ENCODE measurements around the gene HIVEP3. TPM values are rescaled to one million over a fixed set of nuclear protein-coding genes. Genes with fewer than 3 reads are reported as not detected.

Gene HIVEP3
- total and polyA plus RNA-seq, 5 experiments from 2014 or later: 5.5 to 9.8 (median 6.3) TPM

DNA sequence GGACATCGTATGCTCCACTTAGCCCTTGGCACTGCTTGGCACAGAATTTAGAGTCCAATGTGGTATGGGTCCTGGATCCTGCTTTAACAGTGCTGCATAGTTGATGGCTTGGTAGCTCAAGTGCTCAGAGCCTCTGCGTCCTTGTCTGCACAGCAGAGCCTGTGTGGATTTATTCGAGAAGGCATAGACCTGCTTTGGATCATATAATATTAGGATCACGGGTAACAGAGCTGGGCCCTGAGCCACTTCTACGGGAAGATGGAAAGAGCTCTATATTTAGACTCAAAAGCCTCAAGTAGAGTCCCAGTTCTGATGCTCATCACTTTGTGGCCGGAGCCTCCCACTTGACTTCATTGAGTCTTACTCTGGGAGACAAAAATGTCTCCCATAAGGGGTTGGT is 269.9 kb downstream of the HIVEP3 start:
- DNase-seq: no peak
- Mint-ChIP-seq H3K27ac (no peak overlapping the region), H3K4me1 (peaks cover 14 to 34% (median 21%) of the 10 kb centered on the region in 4 donors), H3K9me3 (no peaks in the 10 kb centered on the region), H3K36me3 (peaks cover 0 to 4% (median 0%) of the 10 kb centered on the region in 3 donors), H3K27me3 (no peaks in the 10 kb centered on the region), H3K4me3 (no peak overlapping the region)
- no peak for ATAC-seq
- POLR2A ChIA-PET: no interaction called here

GRCh38 chr1:41648230-41648629 is 270.5 kb downstream of the HIVEP3 start:
- no peak for ATAC-seq
- Mint-ChIP-seq H3K27me3 (no peaks in the 10 kb centered on the region), H3K36me3 (peaks cover 0 to 4% (median 0%) of the 10 kb centered on the region in 3 donors), H3K27ac (no peak overlapping the region), H3K4me1 (peaks cover 14 to 31% (median 21%) of the 10 kb centered on the region in 4 donors), H3K9me3 (no peaks in the 10 kb centered on the region), H3K4me3 (no peak overlapping the region)
- no peak for DNase-seq
- POLR2A ChIA-PET: no interaction called here

GRCh38 chr1:41647221-41648135 is 271.2 kb downstream of the HIVEP3 start:
- H3K9me3 Mint-ChIP-seq: no peaks in the 10 kb centered on the region
- H3K4me1 Mint-ChIP-seq: peaks cover 14 to 25% (median 20%) of the 10 kb centered on the region in 4 donors
- ATAC-seq (no peak), DNase-seq (no peak)
- POLR2A ChIA-PET: no interaction called here
- H3K4me3 Mint-ChIP-seq: no peak overlapping the region
- peaks cover 0 to 4% (median 0%) of the 10 kb centered on the region in 3 donors for H3K36me3 Mint-ChIP-seq
- H3K27me3 Mint-ChIP-seq: no peaks in the 10 kb centered on the region
- H3K27ac Mint-ChIP-seq: peak overlapping the region in 2 of 10 donors; percentile 31 to 38

- POLR2A ChIA-PET: no interaction called here
- peak overlapping the region in 1 of 10 donors; percentile 59 for H3K27ac Mint-ChIP-seq
- no peaks in the 10 kb centered on the region for H3K9me3 Mint-ChIP-seq
- no peak overlapping the region for H3K4me3 Mint-ChIP-seq
- peaks cover 11 to 23% (median 16%) of the 10 kb centered on the region in 4 donors for H3K4me1 Mint-ChIP-seq
- no peak for ATAC-seq
- H3K36me3 Mint-ChIP-seq: peaks cover 0 to 4% (median 0%) of the 10 kb centered on the region in 3 donors
- no peak for DNase-seq
- H3K27me3 Mint-ChIP-seq: no peaks in the 10 kb centered on the region
These were observed 272.5 kb downstream of the HIVEP3 start for GRCh38 chr1:41646186-41646585.

DNA sequence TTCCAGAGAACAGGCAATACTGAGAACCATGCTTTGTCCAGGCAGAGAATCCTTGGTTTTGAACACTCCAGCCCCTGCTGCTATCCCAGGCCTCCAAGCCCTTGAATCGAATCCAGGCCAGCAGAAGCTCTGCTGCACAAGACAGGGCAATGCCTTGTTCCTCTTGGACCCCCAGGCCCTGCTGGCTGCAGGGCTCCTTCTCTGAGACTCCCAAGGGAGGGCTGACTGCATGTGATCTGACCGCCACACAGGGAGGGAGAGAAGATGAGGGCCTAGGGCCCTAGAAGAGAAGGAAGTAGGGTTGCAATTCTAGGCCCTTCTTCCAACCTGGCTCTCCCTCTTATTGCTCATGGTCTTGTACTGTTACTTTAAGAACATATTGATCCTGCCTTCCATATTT is 273.7 kb downstream of the HIVEP3 start:
- H3K9me3 Mint-ChIP-seq: no peaks in the 10 kb centered on the region
- DNase-seq (no peak), ATAC-seq (no peak)
- POLR2A ChIA-PET: interaction anchor here (0.6 kb wide), 1 partner anchor 330 kb away, joined by 3 read pairs; no protein-coding TSS in a partner anchor
- H3K27ac Mint-ChIP-seq: no peak overlapping the region
- H3K27me3 Mint-ChIP-seq: no peaks in the 10 kb centered on the region
- H3K36me3 Mint-ChIP-seq: peaks cover 0 to 4% (median 0%) of the 10 kb centered on the region in 3 donors
- peaks cover 7 to 12% (median 8%) of the 10 kb centered on the region in 4 donors for H3K4me1 Mint-ChIP-seq
- no peak overlapping the region for H3K4me3 Mint-ChIP-seq

GRCh38 chr1:41642922-41643821 is 275.6 kb downstream of the HIVEP3 start:
- no peak overlapping the region for H3K4me3 Mint-ChIP-seq
- DNase-seq: no peak
- POLR2A ChIA-PET: no interaction called here

DNA sequence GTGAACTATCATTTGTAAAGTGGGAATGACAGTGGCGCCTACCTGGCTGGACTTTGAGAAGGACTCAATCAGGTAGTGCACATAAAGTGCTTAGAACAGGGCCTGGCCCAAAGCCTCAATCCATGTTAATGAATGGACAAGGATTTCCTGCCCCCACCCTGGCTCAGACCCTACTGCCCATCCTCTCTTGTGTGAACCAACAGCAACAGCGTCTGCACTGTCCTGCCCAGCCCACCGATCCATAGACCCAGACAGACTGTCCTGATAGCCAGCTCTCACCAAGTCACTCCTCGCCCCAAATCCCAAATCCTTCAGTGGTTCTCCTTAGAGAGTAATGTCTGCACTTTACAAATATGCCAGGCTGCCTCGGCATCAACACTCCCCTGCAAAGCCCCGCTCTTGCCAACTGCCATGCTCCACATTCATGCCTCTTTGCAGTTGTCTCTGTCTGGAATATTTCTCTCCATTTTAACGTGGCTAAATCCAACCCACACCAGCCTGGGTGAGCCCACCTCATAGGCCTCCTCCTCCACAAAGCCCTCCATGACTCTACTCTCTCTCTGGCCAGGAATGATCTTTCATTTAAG is 276.7 kb downstream of the HIVEP3 start:
- no peak for DNase-seq
- ATAC-seq: no peak
- Mint-ChIP-seq H3K27ac (no peak overlapping the region), H3K4me3 (no peak overlapping the region), H3K9me3 (no peaks in the 10 kb centered on the region), H3K27me3 (no peaks in the 10 kb centered on the region), H3K36me3 (peaks cover 0 to 4% (median 0%) of the 10 kb centered on the region in 3 donors), H3K4me1 (peaks cover 5 to 25% (median 18%) of the 10 kb centered on the region in 4 donors)
- POLR2A ChIA-PET: interaction anchor here (0.8 kb wide), 1 partner anchor 108 kb away, joined by 3 read pairs; no protein-coding TSS in a partner anchor

More at GRCh38 chr1:41642922-41643821, 275.6 kb downstream of the HIVEP3 start:
- Mint-ChIP-seq H3K4me1 (peaks cover 4 to 16% (median 10%) of the 10 kb centered on the region in 4 donors), H3K36me3 (peaks cover 0 to 4% (median 0%) of the 10 kb centered on the region in 3 donors), H3K27ac (no peak overlapping the region), H3K27me3 (no peaks in the 10 kb centered on the region), H3K9me3 (no peaks in the 10 kb centered on the region)
- ATAC-seq: no peak

GRCh38 chr1:41641475-41641814 is 277.3 kb downstream of the HIVEP3 start:
- Mint-ChIP-seq H3K4me3 (no peak overlapping the region), H3K27me3 (no peaks in the 10 kb centered on the region), H3K9me3 (no peaks in the 10 kb centered on the region), H3K27ac (peak overlapping the region in 2 of 10 donors; percentile 63 to 72), H3K4me1 (peaks cover 5 to 27% (median 18%) of the 10 kb centered on the region in 4 donors), H3K36me3 (peaks cover 0 to 4% (median 0%) of the 10 kb centered on the region in 3 donors)
- DNase-seq (no peak), ATAC-seq (peak in 1 of 2 donors; percentile 37)
- POLR2A ChIA-PET: interaction anchor here (0.8 kb wide), 1 partner anchor 108 kb away, joined by 3 read pairs; no protein-coding TSS in a partner anchor

DNA sequence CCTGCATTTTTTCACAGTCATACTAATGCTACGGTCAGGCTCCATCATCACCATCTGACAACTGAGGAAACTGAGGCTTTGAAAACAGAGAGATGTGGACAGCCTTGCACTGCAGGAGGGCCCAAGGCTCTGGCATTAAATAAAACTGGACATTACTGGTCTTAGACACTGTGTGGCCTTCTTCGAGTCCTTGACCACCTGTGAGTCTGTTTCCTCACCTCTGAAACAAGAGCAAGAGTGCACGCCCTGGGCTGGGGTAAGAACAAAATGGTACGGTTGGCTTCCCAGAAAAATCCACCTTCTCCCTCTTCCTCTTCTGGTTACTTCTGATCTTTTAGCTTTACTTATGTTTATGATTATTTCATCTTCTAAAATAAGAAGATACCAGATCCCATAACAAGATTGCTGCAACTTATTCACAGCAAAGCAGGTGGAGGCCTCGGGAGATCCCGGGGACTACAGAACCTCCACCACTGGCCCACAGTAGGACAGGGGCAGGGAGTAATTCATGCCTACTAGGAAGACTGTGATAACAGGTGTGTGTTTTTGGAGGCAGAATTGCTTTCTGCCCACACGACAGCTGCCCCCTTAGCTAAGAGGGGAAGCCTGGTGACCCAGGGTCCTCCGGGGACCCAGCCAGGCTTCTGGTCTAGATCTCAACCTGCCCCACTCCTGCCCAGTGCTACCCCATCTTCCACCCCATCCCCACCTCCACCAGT is 277.8 kb downstream of the HIVEP3 start:
- H3K4me3 Mint-ChIP-seq: peak overlapping the region in 1 of 10 donors; percentile 22
- peaks cover 0 to under 1% (median 0%) of the 10 kb centered on the region in 3 donors for H3K36me3 Mint-ChIP-seq
- H3K4me1 Mint-ChIP-seq: peaks cover 7 to 27% (median 18%) of the 10 kb centered on the region in 4 donors
- no peak for ATAC-seq
- peak overlapping the region in 3 of 10 donors; percentile 63 to 77 (median 67) for H3K27ac Mint-ChIP-seq
- H3K9me3 Mint-ChIP-seq: no peaks in the 10 kb centered on the region
- H3K27me3 Mint-ChIP-seq: no peaks in the 10 kb centered on the region
- POLR2A ChIA-PET: interaction anchor here (0.8 to 1.2 kb wide), 2 partner anchors 34 to 109 kb away, joined by 3 read pairs; no protein-coding TSS in a partner anchor
- DNase-seq: no peak

DNA sequence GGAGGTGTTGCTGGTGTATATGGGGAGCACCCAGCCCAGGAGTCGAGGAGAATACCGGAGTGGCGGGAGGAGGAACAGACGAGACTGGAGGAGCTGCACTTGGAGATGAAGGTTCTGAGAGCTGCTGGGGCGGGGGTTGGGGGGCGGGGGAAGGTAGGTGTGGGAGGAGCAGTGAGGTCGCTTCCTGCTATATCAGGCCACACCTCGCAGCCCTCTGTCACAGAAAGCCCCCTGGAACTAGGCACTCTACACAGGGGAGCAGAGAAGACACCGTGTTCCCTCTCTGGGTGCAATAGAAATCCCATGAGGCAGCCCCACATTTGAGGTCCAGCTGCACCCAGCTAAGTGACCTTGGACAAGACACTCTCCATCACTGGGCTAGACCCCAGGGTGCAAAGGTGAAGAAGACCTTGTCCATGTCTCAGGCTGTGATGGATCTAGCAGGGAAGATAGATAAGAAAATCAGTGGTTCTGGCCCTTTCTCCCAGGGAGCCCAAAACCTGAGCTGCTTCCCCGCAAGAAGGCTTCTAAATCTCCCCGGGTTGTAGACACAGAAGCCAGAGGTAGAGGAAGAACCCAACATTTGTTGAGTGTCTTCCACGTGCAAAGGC is 278.5 kb downstream of the HIVEP3 start:
- peak; percentile 64 to 86 for ATAC-seq
- DNase-seq: no peak
- Mint-ChIP-seq H3K4me3 (peak overlapping the region in 9 of 10 donors; percentile 25 to 71 (median 57)), H3K9me3 (no peaks in the 10 kb centered on the region), H3K27ac (peak overlapping the region in 8 of 10 donors; percentile 2 to 77 (median 47)), H3K27me3 (no peaks in the 10 kb centered on the region), H3K4me1 (peaks cover 5 to 27% (median 18%) of the 10 kb centered on the region in 4 donors), H3K36me3 (no peaks in the 10 kb centered on the region)
- POLR2A ChIA-PET: interaction anchor here (1.2 kb wide), 1 partner anchor 34 kb away, joined by 3 read pairs; no protein-coding TSS in a partner anchor

- POLR2A ChIA-PET: interaction anchor here (1.2 kb wide), 1 partner anchor 35 kb away, joined by 3 read pairs; no protein-coding TSS in a partner anchor
- no peaks in the 10 kb centered on the region for H3K9me3 Mint-ChIP-seq
- ATAC-seq (peak; percentile 25 to 28), DNase-seq (no peak)
- H3K27me3 Mint-ChIP-seq: no peaks in the 10 kb centered on the region
- H3K4me1 Mint-ChIP-seq: peaks cover 2 to 27% (median 18%) of the 10 kb centered on the region in 4 donors
- no peaks in the 10 kb centered on the region for H3K36me3 Mint-ChIP-seq
- peak overlapping the region in 7 of 10 donors; percentile 13 to 78 (median 70) for H3K27ac Mint-ChIP-seq
- peak overlapping the region in 9 of 10 donors; percentile 3 to 71 (median 57) for H3K4me3 Mint-ChIP-seq
These were observed 279.3 kb downstream of the HIVEP3 start for GRCh38 chr1:41639332-41639936.

Data from naive thymus-derived CD8-positive, alpha-beta T cell (primary cell).